GM12864 (cell line): ENCODE measurements around the gene RRM2.

Experiments used
- DNase-seq: peaks from one replicate; pipeline ENCODE4 v3.0.0-alpha.2; 2011; ENCODE audit warnings: low read depth
- H3K4me3 ChIP-seq: 2 replicates; pipeline ENCODE4 v1.5.1; 2011; ENCODE audit warnings: mild to moderate bottlenecking, low read depth, low read length, control low read depth
- CTCF ChIP-seq: IDR thresholded peaks from 2 replicates; pipeline ENCODE4 v1.5.1; 2011; ENCODE audit warnings: low read depth, mild to moderate bottlenecking, moderate library complexity, low read length, control low read depth, inconsistent platforms; ENCODE audit errors: missing control alignments

RRM2 gene

GRCh38 chr2:10132043-10132575 is 9.6 kb downstream of the RRM2 start:
- TF ChIP-seq CTCF: no peak
- DNase-seq: no peak
- no peak overlapping the region for H3K4me3 ChIP-seq

GRCh38 chr2:10132596-10132995 is 10.1 kb downstream of the RRM2 start:
- DNase-seq: no peak
- TF ChIP-seq CTCF: no peak
- H3K4me3 ChIP-seq: no peak overlapping the region

- no peak overlapping the region for H3K4me3 ChIP-seq
- no peak for DNase-seq
- no peak for TF ChIP-seq CTCF
Measured at GRCh38 chr2:10132996-10133647, 10.6 kb downstream of the RRM2 start.

- H3K4me3 ChIP-seq: no peak overlapping the region
- no peak for TF ChIP-seq CTCF
- no peak for DNase-seq
Measured at GRCh38 chr2:10135296-10136089, 13.0 kb downstream of the RRM2 start.

GRCh38 chr2:10136101-10136934 is 13.8 kb downstream of the RRM2 start:
- H3K4me3 ChIP-seq: no peak overlapping the region
- no peak for DNase-seq
- no peak for TF ChIP-seq CTCF

GRCh38 chr2:10137053-10137843 is 14.7 kb downstream of the RRM2 start:
- DNase-seq: no peak
- no peak overlapping the region for H3K4me3 ChIP-seq
- TF ChIP-seq CTCF: no peak
